Activated CD4-positive, CD25-positive, alpha-beta regulatory T cell (primary cell): Measurements from ENCODE around the gene MPO.

Source experiments
- DNase-seq, 4 experiments: peaks; one replicate each; lab custom pipeline; 2025; lab: John Stamatoyannopoulos, UW

Gene MPO

DNA sequence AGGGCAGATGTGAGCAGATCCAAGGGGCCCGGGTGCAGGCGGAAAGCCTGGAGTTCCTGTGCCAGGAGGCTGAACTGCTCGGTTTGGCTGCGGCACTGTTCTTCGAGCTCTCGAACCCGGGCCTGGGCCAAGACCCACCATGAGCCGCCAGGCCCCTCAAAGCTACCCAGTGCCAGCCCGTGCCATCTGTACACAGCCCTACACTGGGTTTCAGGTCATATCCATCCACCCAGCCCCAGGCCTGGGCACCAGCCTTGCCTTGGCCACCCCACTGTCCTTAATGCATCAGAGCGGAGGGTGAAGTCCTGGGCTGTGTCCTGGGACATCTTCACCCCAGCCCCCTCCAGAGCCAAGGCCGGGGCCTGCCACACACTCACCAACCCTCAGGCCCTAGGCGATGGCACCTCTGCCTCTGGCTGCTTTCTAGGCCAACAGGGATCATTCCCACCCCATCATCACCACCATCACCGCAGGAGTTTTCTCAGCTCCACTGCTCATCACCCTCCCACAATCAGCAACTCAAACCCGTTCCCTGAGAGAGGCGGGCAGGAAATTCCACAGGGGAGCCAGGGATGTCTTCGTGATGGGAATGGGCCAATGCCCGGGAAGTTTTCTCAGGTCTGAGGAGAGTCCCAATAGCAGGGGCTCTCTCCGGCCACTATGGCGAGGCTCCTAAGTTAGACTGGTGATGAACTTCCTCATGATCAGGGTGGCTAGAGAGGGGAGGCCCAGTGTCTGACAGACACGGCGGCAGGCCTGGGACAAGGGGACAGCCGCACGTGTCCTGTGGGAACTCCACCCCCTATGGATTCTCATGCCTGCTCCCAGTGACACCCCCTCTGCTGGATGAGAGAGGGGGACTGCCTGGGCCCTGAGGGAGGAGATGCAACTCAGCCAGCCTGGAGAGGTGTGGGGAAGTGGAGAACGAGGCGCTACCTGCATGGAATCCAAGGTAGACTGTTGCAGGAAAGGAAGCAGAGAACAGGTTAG, 38.7 kb upstream of the MPO start:
- no peak for DNase-seq

DNA sequence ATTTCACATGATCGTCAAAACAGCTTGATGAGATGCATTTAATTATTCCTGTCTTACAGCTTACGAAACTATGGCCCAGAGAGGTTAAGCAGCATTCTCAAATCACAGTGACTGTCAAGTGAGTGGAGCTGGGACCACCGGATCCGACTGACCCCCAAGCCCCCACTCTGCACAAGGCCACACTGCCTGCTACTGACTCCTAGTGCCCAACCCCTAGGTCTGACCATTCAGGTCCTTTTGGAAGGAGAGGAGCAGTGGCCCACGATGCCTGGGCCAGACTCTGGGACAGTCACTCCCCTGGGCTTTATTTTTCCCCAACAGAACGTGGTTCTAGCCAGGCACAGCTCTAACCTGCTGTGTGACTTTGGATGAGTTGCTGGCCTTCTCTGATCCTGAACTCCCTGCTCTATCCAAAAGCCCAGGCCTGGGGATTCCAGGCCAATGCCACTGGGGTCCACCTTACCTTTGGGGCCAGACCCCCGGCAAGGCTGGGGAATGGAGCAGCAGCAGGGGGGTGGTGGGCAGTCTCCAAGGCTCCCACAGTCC, 38.0 kb upstream of the MPO start:
- no peak for DNase-seq

DNA sequence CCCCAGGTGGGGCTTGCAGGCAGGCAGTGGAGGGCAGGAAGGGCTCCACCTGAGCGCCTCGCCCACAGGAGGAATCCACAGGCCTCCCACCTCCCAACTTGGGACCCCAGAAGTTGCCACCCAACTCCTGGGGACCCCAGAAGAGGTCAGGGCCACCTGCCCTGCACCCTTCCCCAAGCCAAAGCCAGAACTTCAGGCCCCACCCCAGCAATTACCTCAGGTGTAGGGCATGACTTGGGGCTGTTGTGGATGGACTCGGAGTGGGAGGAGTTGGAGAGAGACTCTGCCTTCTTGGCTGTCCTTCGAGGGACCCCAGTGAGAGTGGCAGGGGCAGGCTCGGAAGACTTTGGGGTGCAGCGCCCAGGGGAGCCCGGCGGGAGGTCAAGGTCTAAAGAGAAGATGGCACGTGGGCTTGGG, 37.3 kb upstream of the MPO start:
- DNase-seq, result no peak

DNA sequence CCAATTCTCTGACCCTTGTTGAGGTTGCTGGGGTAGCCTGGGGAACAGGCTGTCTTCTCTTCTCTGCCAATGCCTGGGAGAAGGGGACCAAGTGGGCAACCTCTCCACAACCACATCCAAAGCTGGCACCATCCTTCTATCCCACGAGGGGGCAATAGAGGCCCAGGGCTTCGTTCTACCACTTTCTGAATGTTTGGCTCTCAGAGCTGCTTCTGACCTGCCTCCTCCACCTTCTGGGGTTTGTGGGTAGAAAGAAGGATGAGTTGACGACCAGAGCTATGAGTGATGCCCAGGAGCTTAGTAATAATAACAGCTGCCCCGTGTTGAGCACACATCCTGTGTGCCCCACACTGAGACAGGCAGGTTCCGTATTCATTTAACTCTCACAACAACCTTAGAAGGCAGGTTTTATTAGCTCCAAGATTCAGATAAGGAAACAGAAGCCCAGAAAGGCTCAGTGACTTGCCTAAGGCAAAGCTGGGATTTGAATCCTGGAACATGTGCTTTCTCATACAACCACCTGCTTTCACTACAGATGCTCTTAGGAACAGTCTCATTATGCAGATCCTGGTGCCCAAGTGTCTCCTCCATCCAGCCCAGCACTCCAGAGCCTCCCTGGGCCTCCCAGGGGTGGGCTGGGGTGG, 36.8 kb upstream of the MPO start:
- DNase-seq, result peak; percentile 26 to 57 (median 54)

DNA sequence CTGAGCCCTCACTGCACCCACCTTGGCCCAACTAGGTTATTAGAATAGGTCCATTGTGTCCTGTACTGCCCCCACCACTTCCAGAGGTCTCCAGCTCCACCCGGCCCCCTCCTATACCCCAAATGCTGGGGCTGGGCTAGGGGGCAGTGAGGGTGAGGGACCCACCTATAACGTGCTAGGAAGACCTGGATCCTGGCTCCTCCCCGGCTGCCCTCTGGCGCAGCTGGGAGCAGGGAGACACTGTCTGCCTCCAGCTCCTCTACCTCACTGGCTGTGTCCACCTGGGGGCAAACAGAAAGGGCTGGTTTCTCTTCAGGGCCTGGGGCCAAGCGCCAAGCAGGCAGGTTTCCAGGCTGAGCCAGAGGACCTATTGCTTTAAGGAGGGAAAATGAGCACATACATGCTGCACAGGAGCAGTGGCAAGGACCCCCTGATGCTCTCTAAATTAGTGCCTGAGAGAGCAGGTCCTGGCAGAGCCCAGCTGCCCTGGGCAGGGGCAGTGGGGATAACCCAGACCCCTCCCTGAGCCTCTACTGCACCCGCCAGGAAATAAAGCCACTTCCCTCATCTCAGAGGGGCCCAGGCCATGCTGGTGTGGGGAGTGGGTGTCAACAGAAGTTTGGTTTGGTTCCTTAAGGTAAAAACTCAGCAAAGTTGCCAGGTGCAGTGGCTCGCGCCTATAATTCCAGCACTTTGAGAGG, 35.7 kb upstream of the MPO start:
- DNase-seq, result no peak

DNA sequence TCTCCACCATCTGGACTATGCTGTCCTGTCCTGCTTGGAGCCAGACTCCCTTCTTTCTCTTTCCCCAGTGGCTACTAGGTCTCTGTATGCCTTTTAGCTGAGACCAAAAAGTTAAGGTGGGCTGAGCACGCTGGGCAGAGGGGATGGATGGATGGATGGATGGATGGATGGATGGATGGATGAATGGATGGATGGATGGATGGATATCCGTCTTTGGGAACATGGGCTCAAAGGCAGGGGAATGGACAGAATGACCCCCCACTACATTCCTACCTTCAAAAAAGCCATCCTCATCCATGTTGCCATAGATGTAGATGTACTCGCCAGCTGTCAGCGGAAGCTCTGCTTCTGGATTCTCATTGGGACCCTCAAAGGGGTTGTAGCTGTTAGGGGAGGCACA, 35.0 kb upstream of the MPO start:
- DNase-seq, result no peak

DNA sequence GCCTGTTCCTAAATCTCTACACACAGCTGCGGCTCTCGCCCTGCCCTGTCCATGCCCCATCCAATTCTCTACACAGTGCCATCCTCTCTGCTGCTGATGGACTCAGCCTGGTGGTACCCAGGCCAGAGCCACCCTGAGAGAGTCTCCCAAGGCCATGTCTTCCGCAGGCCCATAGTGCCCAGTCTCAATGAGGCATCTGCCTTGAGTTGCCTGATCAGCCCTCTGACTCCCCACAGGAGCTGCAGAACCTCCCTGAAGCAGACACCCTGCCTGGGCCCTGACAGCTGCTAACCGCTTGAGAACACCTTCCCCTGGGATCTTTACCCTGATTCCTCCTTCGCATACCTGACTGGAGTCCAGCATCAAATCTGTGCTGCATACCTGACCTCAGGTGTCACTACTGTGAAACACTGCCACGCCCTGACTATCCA, 34.6 kb upstream of the MPO start:
- DNase-seq, result no peak

DNA sequence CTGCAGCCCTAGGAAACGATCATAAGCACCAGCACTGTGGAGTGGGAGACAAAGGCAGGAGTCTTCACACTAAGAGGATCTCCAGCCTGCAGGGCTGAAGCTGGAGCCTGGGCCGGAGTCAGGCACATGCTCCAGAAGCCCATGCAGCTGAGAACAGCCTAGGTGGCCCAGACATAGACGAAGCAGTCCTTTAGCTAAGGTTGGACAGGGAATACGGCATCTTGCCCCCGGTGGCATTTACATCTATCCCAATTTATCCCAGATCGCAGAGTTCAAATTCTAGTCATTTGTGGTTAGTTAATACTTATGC, 33.9 kb upstream of the MPO start:
- no peak for DNase-seq

DNA sequence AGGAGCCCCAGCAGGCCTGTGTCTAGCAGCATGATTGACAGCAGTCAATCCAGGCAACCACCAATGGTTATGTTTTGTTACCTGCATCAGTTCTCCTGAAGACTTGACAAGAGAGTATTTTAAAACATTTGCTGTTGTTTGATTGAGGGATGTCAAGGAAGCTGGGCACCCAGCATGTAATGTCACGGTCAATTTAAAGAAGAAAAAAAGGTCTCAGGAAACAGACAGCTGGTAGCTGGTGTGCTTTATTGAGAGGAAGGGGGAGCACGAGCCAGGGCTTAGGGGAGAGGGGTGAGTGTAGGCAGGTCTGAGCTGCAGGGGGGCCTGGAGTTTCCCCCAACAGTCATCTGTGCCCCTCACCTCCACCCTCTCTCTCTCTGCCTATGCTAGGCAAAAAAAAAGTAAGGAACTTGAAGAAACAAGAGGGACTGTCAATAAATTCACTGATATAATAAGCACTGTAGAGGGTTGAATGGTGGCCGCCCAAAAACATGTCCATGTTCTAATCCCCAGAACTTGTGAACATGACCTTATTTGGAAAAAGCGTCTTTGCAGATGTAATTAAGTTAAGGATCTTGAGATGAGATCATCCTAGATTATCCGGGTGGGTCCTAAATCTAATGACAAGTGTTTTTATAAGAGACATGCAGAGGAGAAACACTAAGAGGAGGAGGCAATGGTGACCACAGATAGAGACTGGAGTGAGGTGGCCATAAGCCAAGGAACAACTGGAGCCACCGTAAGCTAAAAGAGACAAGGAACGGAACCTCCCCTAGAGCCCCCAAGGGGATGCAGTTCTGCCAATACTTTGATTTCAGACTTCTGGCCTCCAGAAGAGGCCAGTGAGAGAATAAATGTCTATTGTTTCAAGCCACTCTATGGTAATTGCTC, 33.3 kb upstream of the MPO start:
- no peak for DNase-seq

DNA sequence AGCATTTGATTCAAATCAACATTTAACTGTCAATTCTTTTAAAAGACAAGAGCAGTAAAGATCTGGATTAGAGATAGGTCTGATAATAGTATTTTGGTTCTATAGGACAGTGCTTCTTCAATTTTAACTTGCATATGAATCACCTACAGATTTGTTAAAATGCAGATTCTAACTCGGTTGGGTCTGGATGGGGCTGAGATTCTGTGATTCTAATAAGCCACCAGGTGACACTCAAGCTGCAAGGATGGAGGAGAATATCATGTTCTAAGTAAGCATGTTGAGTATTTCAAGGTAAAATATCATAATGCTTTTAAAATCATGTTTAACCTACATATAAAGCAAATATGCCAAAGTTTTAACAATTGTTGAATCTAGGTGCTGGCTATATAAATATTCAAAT, 32.1 kb upstream of the MPO start:
- no peak for DNase-seq

DNA sequence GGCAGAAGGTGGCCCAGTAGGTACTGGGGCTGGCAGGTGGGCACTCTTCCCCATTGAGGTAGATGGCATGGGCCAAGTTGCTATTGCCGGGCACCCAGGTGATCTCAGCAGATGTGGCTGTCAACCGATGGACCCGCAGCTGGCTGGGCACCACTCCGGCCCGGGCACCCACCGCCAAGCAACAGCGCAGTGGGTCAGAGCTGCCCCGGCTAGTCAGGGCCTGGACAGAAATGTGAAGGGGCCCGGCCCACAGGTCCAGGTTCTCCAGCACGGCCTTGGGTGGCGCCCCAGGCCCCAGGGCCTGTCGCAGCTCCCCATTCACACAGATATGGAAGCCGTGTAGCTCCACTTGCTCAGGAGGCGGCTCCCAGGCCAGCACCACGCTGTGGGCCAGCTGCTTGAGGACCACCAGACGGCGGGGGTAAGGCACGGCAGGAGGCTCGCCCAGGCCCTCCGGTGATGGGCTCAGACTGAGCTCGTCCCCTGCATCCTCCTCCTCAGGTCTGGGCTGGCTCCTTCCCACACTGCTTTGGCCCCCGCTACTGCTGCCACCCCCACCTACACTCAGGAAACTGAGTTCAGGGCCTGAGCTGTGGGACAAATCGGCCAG, 31.4 kb upstream of the MPO start:
- DNase-seq, result no peak

DNA sequence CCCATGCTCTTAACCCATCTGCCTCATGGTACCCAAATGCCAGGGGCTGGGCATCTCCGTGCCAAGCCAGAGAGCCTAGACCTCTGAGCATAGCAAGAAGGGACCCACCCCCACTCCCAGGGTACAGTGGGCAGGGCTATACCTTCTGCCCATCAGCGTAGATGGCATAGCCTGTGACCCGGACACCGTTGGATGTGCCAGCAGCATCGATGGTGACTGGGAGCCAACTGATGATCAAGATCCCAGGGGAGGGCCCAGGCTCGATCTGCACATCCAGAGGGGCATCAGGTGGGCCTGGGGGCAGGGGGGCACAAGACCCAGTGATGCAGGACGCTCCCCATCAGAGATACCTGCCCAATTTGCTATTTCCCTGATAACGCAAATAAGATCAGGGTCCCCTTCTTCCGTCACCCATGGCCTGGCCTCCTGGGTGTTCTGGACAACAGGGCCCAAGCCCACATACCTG, 30.7 kb upstream of the MPO start:
- DNase-seq, result no peak

DNA sequence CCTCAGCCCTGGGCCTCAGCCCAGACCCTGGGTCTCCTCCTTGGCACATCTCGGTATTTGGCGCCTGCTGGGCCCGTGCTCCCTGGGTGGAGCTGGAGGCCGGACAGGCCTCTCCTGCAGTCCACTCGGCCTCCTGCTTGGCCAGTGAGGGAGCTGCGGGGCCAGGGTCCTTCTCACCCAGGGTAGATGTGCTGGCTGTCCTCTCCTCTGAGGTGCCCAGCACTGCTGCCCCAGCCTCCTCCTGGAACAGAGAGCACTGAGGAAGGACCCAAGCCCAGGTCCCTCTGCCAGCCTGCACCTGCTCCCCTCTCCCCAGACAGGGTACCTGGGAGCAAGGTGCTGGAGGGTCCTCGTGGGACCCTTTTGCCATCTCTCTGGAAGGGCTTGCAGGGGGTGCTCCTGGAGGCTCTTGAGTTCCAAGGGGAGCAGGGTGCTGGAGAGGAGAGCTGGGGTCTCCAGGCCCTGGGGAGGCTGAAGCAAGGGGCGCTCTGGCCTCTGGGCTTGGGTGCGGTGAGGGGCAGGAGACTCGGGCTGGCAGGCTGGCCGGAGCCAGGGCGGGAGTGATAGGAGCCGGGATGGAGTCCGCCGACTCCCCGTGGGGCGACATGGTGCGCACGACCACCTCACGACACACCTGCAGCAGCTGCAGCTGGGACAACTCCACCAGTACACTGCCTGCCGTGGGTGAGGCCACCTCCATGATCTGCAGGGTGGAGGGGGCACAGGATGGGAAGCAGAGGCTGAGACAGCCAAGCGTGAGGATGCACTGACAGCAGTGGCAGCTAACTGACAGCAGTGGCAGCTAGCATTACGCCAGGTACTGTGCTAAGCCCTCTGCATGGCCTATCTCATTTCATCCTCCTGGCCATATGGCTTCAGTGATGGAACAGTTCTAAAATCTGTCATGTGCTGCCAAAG, 30.0 kb upstream of the MPO start:
- no peak for DNase-seq

DNA sequence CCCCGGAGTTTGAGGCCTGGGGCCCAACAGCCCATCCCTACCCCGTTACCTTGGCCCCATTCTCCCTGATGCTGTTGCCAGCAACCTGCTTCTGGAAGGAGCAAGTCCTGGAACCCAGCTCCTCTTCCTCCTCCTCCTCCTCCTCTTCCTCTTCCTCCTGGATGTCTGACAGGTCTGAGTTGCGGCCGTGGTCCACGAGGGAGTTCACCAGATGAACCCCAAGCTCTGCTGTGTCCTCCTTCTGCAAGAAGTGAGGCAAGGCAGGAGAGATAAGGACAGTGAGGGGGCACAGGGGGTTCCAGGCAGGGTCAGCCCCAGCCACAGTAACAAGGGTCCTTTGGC, 29.2 kb upstream of the MPO start:
- DNase-seq, result no peak

DNA sequence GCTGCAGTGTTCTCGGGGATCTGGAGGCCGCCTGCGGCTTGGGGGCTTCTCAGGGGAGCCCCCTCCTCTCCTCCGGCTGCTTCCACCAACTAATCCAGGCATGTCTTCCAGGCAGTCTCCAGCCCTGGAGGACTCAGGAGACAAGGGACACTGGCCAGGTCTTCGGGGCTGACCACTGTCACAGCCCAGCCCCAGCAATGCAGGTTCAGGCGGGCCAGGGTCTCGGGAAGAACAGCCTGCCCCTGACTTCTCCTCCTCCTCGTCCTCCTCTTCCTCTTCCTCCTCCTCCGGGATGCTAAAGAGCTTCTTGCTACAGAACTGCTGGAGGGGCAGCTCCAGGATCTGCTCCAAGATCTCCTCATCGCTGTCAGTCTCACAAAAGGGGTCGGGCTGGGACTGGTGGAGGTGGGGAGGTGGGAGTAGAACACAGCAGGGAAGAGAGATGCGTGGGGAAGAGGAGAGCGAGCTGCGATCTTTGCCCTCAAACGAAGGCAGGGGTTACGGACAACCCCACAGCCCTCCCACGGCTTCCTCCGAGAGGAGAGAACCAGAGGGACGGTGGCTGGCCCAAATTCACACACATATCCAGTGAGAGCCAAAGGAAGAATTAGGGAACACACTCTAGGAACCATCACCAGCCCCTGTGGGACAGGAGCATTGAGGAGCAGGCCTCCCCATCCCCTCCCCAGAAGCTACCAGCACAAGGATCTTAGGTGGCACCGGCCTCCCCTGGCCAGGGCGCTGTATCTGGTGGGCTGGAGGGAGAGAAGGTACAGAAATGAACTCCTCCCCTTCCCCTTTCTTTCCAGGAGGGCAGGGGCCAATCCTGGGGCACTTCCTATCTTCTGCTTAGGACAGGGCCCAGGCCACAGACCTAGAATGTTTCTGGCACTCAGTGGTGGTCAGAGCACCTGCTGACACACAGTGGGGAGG, 28.5 kb upstream of the MPO start:
- no peak for DNase-seq

DNA sequence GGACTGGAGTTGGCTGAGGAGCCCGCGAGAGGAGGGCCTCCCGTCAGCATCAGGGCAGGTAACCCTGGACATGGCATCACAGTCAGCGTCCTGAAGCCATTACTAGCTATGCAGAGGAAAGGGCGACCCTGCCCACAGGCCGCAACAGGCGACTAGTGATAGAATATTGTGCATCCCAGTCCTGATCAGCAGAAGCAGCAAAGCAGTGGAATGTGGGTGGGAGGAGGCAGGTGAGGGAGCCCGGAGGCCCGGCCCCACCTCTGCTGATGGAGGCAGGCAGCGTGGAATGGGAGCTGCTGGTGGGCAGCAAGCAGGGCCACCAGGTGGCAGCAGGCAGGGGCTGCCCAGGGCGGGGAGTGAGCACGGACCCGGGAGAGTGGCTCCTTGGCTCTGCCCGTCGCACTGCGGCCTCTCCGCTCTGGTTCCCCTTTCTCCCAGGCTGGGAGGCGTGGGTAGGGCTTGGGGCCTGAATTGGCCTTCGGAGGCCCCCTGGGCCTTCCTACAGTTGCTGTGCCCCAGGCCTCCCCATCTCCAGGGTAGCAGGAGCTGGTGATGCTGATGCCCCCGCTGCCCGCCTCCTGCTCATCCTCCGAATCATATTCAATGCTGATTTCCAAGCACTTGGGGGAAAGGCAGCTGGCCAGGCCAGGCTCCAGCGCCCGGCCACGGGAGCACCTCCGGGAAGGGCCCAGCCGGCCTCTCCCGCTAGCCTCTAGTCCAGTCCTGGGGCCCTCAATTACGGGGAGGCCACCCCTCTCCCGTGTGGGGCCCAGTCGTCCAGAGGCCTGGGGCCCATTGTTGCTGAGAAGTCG, 27.6 kb upstream of the MPO start:
- no peak for DNase-seq

DNA sequence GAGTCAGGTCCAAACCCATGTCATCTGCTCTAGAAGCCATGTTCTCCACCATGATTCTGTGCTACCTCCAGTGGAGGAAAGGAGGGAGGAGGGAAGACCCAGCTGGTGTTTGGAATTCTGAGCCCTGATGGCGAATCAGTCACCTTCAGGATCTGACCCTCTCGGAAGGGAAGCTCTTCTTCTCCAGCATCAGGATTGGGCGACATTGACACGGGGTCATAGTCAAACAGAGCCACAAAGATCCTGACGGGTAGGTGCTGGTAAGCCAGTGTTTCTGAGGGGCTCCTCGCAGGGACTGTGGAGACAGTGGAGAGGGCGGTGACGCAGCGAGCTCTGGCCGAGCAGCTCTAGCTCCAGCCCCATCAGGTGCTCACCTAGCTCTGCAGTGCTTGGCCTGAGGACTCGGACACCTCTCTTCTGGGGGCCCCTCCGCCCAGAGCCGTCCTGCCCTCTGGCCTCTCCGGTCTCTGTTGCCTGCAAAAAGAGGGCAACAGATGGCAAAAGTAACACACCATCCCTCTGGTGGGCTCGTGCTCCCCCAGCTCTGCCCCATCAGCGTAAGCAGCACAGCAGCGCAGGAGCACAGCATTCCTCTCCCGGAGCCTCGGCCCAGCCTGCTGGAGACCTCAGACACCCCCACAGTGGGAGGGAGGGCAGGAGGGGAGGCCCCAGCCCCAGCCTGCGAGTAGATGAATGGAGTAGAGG, 26.9 kb upstream of the MPO start:
- DNase-seq, result no peak
